ENCODE results near the gene PDCD1LG2.
"Not testable (repeated sequence)": the region's sequence is repeated elsewhere in the genome, so short reads cannot be mapped to it uniquely, and the experiment has no call there.

Gene PDCD1LG2

DNA sequence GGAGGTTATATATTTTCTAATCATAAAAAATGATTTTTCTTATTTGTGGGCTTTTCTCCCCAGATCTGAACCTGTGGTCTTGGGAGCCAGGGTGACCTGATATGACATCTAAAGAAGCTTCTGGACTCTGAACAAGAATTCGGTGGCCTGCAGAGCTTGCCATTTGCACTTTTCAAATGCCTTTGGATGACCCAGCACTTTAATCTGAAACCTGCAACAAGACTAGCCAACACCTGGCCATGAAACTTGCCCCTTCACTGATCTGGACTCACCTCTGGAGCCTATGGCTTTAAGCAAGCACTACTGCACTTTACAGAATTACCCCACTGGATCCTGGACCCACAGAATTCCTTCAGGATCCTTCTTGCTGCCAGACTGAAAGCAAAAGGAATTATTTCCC is 59.6 kb downstream of the PDCD1LG2 start:
- no peak for DNase-seq

DNA sequence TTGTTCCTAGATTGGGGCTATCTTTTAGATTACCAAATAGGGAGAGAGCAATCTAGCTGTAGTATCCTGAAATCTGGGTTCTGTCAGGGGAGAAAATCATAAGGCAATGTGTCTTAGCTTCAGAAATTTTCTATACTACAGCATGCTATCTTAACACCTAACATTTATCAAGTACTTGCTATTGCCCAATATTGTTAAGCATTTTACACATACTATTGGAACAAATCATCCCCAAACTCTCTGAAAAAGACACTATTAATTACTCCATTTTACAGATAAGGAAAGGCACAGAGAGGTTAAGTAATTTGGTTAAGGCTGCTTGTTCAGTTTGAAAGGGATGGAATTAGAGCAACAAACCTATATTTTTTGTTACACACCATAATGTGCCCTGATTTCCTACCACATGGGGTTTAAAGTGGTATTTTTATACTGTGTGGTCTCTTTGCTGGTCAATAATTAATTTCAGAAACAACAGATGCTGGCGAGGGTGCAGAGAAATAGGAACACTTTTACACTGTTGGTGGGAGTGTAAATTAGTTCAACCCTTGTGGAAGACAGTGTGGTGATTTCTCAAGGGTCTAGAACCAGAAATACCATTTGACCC is 61.4 kb downstream of the PDCD1LG2 start:
- DNase-seq = no peak

DNA sequence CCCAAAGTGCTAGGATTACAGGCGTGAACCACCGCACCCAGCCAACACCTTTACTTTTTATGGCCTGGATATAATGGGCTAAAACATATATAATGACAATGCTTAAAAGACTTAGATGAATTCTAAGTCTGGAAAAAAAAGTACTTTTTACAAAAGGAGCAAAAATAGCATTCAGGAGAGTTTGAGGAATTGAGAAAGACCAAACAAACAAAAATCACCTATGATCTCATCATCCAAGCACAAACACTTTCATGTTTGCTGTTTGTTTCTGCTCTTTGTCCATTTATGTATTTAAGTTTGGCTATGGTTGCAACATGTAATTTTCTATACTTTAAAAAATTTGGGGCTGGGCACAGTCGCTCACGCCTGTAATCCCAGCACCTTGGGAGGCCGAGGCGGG is 63.8 kb downstream of the PDCD1LG2 start:
- no peak for DNase-seq

DNA sequence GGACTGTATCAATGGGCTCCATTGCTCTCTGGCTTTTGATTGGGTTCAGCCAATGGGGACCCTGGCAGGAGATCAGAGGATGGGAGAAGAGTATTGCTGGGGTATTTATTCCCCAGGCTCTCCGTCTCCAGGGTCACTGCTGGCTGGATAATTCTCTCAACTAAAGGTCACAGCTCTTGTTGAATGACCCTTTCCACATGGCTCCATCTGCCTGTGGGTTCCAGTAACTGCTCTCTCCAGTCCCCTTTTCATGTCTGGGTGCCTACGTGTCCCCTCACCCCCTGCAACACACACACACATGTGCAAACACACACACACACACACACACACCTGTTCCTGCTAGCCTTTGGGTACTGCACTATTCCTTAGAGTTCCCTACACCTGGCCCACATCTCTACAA is 64.7 kb downstream of the PDCD1LG2 start:
- DNase-seq = peak in 1 of 2 experiments; percentile 23

DNA sequence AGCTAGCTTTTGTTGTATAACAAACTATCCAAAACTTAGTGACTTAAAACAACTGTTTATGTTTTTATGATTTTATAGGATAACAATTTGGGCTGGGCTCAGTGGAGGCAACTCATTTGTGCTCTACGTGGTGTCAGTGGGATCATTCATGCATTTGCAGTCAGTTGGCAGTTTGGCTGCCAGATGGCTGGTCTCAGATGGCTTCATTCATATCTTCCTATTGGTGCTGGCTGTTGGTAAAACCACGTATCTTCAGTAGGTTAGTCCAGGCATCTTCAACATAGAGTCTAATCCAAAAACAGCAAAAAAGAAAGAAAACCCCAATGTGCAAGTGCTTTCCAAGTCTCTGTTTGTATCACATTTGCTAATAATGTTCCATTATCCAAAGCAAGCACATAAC is 66.9 kb downstream of the PDCD1LG2 start:
- no peak for DNase-seq

DNA sequence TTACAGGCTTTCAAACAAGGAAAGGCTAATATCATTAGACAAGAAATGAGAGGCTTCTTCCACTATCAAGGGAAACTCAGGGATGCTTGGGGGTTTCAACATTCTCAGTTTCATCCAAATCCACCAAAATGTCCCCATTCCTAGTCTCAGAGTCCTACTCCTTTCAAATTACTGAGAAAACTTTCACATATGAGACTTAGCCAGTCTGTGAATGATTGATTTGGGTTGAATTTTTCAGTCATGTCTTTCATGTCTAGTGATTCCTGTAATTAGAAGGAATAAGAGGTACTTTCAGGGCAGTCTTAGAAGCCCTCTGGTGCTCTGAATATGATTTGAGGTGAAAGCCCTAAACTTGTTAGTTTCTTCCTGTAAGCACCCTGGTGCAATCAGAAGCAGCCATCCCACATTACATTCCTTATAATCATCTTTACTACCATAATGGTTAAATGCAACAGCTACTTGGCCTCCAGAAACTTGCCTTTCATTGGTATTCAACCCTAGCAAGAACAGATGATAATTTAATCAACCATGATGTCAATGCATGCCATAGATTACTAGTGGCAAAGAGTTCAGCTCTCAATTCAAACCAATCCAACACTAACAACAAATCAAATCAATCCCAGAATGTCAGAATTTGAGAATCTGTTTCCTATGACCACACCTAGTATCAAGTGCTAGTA is 67.8 kb downstream of the PDCD1LG2 start:
- DNase-seq = no peak

DNA sequence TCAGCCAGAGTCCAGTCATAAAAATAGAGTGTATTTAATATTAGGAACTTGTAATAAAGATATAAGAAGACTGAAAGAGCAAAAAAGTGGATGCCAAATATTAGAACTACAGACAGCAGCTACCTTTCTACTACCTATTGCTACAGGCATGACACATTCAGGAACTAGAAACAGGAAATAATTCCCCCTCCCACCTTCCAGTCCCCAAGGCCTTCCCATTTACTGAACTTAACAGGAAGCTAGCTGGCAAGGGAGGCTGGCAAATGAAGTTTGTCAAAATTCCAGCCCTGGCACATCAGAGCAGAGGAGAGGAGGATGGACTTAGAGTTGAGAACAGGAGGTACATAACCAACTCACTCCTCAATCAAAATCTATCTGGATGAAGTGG is 68.4 kb downstream of the PDCD1LG2 start:
- DNase-seq = no peak

DNA sequence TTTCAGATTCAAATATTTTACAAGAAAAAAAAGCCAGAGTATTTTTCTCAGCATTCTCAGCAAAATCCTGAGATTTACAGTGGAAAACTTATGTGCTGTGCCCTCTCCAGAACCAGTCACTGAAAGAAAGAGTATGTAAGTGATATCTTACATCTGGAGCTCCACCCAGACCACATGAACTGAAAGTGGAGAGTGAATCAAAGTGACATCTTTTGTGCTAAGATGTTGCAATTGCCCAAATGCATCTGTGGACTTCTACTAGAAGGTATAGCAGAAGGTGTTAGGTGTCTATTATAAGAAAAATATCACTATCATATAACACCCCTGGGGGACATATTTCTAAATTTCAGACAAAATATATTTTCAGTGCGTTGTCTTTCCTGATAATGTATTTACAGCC is 69.5 kb downstream of the PDCD1LG2 start:
- no peak for DNase-seq

DNA sequence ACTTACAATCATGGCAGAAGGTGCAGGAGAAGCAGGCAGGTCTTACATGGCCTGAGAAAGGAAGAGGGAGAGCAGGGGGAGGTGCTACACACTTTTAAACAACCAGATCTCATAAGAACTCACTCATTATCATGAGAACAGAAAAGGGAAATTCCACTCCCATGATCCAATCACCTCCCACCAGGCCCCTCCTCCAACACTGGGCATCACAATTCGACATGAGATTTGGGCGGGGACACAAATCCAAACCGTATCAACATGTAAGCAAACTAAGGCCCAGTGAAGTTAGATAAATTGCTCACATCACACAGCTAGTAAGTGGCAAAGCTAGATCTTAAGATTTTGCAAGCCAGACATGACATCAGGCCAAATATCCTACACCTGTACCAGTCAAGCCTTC is 70.3 kb downstream of the PDCD1LG2 start:
- DNase-seq = no peak

DNA sequence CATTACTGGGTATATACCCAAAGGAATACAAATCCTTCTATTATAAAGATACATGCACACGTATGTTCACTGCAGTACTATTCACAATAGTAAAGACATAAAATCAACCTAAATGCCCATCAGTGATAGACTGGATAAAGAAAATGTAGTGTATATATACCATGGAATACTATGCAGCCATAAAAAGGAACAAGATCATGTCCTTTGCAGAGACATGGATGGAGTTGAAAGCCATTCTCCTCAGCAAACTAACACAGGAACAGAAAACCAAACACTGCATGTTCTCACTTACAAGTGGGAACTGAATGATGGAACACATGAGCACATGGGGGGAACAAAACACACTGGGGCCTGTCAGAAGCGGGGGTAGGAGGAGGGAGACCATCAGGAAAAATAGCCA is 71.4 kb downstream of the PDCD1LG2 start:
- not testable (repeated sequence) for DNase-seq

DNA sequence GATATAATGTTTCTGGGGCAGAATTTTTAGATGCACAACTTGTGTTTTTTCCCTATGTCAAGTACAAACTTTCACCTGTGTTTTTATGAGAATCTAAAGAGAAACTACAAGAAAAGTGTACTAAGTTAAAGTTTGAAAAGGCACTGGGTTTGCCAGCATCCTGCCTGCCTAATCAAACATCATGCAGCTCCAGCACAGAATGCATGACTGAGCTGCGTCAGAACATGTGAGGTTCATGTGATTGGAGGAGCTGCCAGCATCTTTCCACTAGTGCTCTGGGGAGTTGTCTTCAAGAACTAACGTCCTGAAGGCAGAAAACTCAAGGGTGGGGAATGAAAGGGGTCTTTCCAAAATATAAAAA is 72.5 kb downstream of the PDCD1LG2 start:
- DNase-seq = no peak

DNA sequence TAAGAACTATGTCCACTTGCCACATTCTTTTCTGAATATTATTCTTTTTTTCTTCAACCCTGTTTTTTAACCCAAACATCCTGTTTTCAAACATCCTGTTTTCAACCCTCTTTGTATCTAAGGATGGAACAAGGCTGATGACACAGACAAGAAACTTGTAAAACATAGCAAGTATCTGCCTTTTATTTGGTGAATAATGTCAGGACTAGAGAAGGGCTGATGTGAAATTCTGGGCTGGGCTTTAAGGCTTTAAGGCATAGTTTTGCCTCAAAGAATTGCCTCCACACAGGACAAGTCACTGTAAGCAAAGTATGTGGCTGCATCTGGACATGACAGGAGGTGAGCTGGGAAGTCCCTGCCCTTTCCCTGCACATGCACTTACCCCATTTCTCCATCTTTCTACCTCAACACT is 76.1 kb downstream of the PDCD1LG2 start:
- no peak for DNase-seq

DNA sequence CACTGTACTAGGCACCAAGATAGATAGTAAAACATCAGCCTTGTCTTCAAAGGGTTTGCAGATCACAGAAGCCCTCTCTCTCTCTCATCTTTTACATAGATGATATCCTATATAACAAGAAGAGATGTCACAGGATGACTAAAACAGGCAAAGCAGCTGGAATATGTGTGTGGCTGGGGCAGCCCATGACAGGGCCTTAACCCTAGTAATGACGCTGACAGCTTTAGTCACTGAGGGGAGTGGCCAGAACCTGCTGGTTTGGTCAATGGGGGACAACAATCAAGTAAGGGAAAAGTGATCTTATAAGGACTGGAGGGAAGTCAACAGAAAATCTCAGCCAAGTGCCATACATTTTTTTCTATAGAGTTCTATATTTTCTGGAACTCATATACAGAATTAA is 76.7 kb downstream of the PDCD1LG2 start:
- no peak for DNase-seq

DNA sequence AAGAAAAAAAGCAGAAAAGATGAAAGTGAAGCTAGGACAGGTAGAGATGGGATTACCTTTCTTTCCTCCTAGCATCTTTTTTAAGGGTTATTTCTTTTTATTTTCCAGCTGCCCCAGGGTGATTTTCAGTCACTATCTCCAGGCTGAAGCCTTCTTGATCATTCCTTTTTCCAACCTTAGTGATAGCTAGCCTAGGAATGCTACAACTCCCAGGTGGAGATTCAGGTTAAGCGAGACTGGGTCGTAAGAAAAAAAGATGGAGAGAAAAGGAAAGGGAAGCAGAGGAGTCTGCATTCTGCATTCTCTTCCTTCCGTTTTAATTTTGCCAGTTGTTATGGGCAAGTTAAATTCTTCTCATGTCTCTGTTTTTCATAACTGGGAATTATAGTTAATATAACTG is 81.9 kb downstream of the PDCD1LG2 start:
- no peak for DNase-seq

DNA sequence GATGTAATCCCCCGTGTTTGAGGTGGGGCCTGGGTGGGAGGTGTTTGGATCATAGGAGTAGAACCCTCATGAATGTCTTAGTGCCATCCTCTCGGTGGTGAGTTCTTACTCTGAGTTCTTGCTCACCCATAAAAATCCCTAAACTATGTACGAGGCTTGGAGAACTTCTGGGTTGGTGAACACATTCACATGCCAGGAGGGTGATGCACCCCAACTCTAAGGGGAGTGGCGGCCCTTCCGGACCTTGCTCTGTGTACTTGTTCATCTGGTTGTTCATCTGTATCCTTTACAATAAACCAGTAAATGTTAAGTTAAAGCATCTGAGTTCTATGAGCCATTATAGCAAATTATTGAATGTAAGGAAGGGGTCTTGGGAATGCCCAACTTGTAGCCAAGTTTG is 82.6 kb downstream of the PDCD1LG2 start:
- no peak for DNase-seq

DNA sequence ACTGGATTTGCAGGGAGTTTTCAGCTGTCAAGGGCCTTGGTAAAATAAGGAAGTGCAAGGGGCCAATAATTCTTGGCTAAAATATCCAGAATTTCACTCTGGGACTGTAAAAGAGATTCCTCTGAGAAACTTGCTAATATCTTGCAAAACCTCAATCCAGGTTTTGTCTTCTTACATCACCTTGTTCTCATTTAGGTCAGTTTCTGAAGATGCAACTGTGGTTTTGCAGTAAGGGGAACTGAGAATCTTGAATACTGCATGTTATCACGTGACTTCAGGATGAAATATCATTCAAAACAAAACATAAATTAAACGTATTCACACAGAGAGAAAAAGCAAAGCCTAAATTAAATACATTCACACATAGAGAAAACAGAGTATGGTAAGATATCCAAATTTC is 83.6 kb downstream of the PDCD1LG2 start:
- DNase-seq = no peak

DNA sequence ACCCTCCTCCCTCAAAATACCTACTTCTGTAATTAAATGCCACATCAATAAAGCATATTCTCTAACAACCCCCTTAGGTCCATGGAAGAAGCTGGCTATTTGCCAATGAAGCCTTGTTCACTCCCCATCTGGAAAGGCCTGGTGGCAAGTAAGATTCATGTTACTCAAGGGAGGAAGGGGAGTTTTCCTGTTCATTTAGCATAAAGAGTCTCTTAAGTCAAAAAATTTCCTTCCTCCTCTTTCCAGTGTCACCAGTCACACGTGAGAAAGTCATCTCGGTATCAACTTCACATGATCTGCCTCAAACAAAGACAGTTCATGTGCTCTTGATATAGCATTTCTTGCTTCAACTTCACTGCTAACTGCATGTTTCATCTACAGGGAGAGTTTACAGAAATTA is 85.8 kb downstream of the PDCD1LG2 start:
- DNase-seq = no peak

DNA sequence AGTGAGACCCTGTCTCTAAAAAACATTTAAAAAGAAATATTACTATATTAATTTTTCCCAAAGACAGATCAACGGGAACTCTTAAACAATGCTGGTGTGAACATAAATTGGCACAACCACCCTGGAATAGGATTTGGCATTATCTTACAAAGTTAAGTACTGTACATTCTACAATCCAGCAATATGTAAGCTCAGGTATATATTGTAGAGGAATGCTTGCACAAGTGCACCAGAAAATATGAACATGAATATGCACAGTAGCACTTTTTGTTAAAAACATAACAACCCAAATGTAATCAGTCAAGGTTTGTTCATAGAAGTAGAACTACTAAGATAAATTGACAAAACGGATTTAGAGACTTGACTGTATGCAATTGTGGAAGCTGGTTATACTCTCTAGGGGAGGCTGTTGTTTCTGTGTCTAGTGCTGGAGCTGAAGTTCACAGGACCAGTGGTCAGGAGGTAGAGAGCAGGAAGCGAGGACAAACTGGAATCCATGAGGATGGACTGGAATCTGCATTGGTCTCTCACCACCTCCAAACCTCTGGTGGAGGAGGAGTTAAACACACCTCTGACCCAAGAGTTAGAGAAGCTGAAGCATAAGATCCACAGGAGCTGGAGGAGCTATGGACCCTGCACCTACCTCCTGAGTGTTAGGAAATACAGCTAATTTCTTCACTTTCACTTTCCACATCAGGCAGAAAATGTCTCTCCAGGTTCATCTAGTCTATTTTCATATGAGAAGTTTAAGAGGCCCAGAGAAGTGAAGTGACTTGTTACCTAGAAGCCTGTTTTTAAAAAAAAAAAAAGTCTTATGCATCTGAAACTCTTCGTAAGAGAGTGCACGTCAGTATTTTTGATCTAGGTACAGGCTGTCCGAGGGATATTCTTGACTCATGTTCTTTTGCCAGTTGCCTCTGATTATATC is 98.2 kb downstream of the PDCD1LG2 start:
- DNase-seq = peak; percentile 46 to 58

DNA sequence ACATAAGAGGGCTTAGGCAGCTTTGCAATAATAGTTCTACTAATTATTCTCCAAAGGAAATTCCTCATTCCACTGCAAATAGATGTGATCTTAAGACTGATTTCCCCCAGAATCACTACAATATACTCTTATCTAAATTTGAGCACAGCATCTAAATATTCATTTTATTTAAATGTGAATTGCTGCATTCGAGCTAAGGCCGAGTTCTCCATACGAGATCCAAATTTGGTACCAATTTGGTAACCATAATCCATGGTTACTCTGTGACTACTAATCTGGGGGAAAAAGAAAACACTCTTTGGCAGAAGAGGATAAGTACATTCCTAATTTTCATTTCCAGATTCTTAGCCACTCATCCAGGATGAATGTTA is 98.9 kb downstream of the PDCD1LG2 start:
- no peak for DNase-seq

DNA sequence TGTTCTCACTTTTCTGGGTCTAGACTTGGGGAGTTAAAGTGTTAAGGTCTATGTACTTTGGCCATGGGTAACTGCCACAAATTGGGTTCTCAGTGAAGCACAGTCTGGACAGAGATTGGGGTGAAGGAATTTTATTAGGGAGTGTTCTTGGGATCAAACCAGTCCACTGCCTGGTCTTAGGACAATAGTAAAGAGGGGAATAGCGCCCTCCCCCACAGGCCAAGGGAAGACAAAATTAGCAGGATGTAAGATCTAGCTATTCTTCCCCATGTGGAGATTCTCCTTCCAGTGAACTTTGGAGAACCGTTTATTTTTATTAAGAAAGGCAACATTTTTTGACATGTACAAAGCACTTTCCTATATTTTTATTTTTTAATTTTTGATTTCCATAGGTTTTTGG is 100.2 kb downstream of the PDCD1LG2 start:
- DNase-seq = no peak

DNA sequence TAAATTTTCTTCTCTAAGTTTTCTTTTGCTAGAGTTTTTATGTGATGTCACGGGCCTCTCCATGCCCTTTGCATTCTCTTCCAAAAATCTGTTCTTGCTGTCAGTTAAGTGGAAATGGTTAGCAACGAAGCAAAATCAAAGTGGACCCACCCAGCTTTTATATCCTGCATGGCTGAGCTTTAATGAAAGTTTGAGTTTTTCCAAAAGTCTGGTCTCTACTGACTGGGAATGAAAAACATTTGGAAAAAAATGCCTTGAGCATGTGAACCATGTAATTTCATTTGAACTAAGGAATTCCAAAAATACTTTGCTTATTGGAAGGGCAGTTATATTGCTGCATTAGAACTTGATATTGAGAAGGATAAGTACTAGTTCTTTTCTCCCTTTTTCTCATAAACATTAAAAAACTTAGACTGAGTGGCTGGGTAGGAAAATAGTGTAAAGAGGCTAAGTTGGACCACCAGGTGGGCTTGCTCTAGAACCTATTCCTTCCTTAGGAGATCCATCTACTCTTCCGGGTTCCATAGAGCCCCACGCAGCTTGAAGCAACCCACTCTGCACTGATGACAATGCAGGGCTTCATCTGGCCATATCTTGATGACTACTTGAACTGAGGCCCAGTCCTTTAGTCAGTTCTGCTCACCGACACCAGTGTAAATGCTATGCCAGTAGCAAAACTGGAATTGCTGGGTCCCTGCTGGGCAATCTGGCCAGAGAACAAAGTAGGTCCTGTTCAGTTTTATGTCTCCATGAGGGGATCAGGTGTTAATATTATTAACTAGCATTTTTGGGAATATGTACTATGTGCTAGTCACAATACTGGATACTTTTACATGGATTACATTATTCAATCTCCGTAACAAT is 101.2 kb downstream of the PDCD1LG2 start:
- no peak for DNase-seq

DNA sequence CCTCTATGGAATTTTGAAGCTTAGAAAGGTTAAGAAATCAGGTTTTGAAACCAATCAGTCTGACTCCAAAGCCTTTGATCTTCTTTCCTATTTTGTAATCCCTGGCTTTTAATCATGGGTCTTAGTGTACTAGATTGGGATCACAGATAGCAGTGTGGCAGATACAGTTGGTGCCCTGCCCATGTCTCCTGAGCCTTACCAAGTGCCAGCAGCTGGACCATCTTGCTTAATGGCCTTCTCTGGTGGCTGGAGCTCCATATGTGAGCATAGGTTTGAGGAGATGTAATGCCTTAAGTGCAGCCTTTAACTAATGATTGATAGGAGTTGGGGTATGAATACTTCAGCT is 101.8 kb downstream of the PDCD1LG2 start:
- no peak for DNase-seq

DNA sequence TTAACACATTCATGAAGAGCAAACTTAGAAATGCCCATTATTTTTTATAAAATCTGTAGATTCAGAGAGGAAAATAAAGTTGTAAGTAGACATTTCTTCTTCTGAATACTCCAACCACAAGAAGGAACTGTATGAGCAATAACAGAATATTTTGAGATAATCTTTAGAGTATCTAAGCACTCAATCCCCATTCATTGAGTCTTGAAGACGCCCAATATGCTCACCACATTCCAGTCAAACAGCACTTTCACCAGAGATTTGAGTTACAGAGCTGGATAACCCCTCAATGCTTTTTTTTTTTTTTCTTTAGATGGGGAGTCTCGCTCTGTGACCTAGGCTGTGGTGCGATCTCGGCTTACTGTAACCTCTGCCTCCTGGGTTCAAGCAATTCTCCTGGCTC is 103.9 kb downstream of the PDCD1LG2 start:
- DNase-seq = no peak

All from AML-193 (cell line).